HG03025 (cell line): ENCODE data around the gene STN1.
A peak's percentile ranks its signal among the peaks of the same experiment; 100 is the strongest.
"Not testable (repeated sequence)": the region's sequence is repeated elsewhere in the genome, so short reads cannot be mapped to it uniquely, and the experiment has no call there.

ENCODE experiments used
- ATAC-seq: cut with Tn5 transposase; IDR thresholded peaks from one replicate; pipeline ENCODE4 v1.9.1; 2021; ENCODE audit warnings: mild to moderate bottlenecking, moderate library complexity; ENCODE audit not compliant: unreplicated experiment, low FRiP score

The STN1 gene

GRCh38 chr10:103847909-103848468 is 70.0 kb downstream of the STN1 start:
- no peak for ATAC-seq

- no peak for ATAC-seq
Measured at GRCh38 chr10:103847346-103847745, 70.6 kb downstream of the STN1 start.

GRCh38 chr10:103845972-103846371 is 72.0 kb downstream of the STN1 start:
- peak; percentile 59 for ATAC-seq

- not testable (repeated sequence) for ATAC-seq
Measured at GRCh38 chr10:103845346-103845745, 72.6 kb downstream of the STN1 start.

- no peak for ATAC-seq
Measured at GRCh38 chr10:103843854-103844570, 74.0 kb downstream of the STN1 start.

- no peak for ATAC-seq
Measured at GRCh38 chr10:103843045-103843444, 74.9 kb downstream of the STN1 start.

GRCh38 chr10:103842605-103843004 is 75.4 kb downstream of the STN1 start:
- no peak for ATAC-seq

GRCh38 chr10:103841519-103841918 is 76.5 kb downstream of the STN1 start:
- no peak for ATAC-seq

- no peak for ATAC-seq
Measured at GRCh38 chr10:103840740-103841070, 77.3 kb downstream of the STN1 start.

GRCh38 chr10:103839872-103840739 is 77.9 kb downstream of the STN1 start:
- ATAC-seq, result no peak

- no peak for ATAC-seq
Measured at GRCh38 chr10:103839519-103839871, 78.5 kb downstream of the STN1 start.

GRCh38 chr10:103838862-103839518 is 79.0 kb downstream of the STN1 start:
- no peak for ATAC-seq

GRCh38 chr10:103838070-103838395 is 80.0 kb downstream of the STN1 start:
- no peak for ATAC-seq

- ATAC-seq, result no peak
Measured at GRCh38 chr10:103837370-103838069, 80.5 kb downstream of the STN1 start.

- no peak for ATAC-seq
Measured at GRCh38 chr10:103836861-103837260, 81.1 kb downstream of the STN1 start.

- ATAC-seq, result no peak
Measured at GRCh38 chr10:103836273-103836672, 81.7 kb downstream of the STN1 start.

GRCh38 chr10:103835096-103836050 is 82.6 kb downstream of the STN1 start:
- no peak for ATAC-seq

- no peak for ATAC-seq
Measured at GRCh38 chr10:103834436-103835095, 83.4 kb downstream of the STN1 start.

GRCh38 chr10:103833731-103834365 is 84.1 kb downstream of the STN1 start:
- no peak for ATAC-seq
